NB4 (cell line): Measurements from ENCODE around the gene CRAT.

Experiments
- CTCF ChIP-seq: IDR thresholded peaks from one replicate; pipeline ENCODE4 v1.5.1; 2012; ENCODE audit warnings: low read depth, low read length
- MAX ChIP-seq: IDR thresholded peaks from 2 replicates; pipeline ENCODE4 v1.6.1; 2011; ENCODE audit warnings: low read depth, low read length
- MYC ChIP-seq: IDR thresholded peaks from 2 replicates; pipeline ENCODE4 v1.6.1; 2011; ENCODE audit warnings: low read depth, low read length
- POLR2A ChIP-seq: IDR thresholded peaks from 2 replicates; pipeline ENCODE4 v1.6.1; 2011; ENCODE audit warnings: mild to moderate bottlenecking; ENCODE audit not compliant: insufficient read length; ENCODE audit errors: extremely low read depth

GRCh38 chr9:129081388-129081904 lies 29.1 kb downstream of the CRAT start:
- no peak for TF ChIP-seq CTCF
- no peak for TF ChIP-seq POLR2A
- TF ChIP-seq MAX = no peak
- no peak for TF ChIP-seq MYC
